SK-N-SH (cell line): Measurements from ENCODE around the gene SH3GL2. TPM values are rescaled to one million over a fixed set of nuclear protein-coding genes. Genes with fewer than 3 reads are reported as not detected.

ENCODE experiments used
- CTCF ChIA-PET: fragments of 300-600, 350-600 bp; formaldehyde crosslinking; extraction: SDS; loops from one replicate; lab custom pipeline; 2021; lab: Yijun Ruan, JAX
- POLR2A ChIA-PET: fragments of 350-600 bp; sonication (Branson Sonifier 250); formaldehyde crosslinking; extraction: SDS; loops from one replicate; lab custom pipeline; 2020; ENCODE audit warnings: antibody characterized with exemption, inconsistent platforms; lab: Yijun Ruan, JAX
- DNase-seq: peaks from one replicate; pipeline ENCODE4 v3.0.0; 2012
- H2AFZ ChIP-seq: fragments of 200-600 bp; sonication (generic); 2 replicates; pipeline ENCODE4 v1.8.1; 2016; ENCODE audit warnings: antibody characterized with exemption, mild to moderate bottlenecking, low read depth
- H3F3A ChIP-seq: fragments of 200-600 bp; sonication (generic); replicated peaks from 2 replicates; pipeline ENCODE3; 2016; ENCODE audit warnings: antibody characterized with exemption, mild to moderate bottlenecking; ENCODE audit not compliant: insufficient read depth
- H3K27ac ChIP-seq, 2 experiments: fragments of 200-500 bp in 1 of 2; fragments of 200-600 bp in 1 of 2; sonication (Bioruptor generic) in 1 of 2; sonication (generic), shearing (Covaris generic) in 1 of 2; 2 replicates each; pipeline versions ENCODE4 v1.5.1 to v1.6.1; 2014 to 2016; ENCODE audit warnings: low read depth in 2 of 2, inconsistent platforms in 1 of 2, low read length in 1 of 2, mild to moderate bottlenecking in 1 of 2, mixed read lengths in 1 of 2
- H3K27me3 ChIP-seq: fragments of 200-600 bp; sonication (generic), shearing (Covaris generic); 2 replicates; pipeline ENCODE4 v1.6.1; 2016; ENCODE audit warnings: mixed run types; ENCODE audit not compliant: insufficient read depth
- H3K36me3 ChIP-seq, 2 experiments: fragments of 200-500 bp in 1 of 2; fragments of 200-600 bp in 1 of 2; sonication (Bioruptor generic) in 1 of 2; sonication (generic) in 1 of 2; replicated peaks in 1 of 2; 2 replicates each; pipeline versions ENCODE3 to v1.5.1; 2014 to 2016; ENCODE audit warnings: low read length in 1 of 2, mild to moderate bottlenecking in 1 of 2; ENCODE audit not compliant: insufficient read depth in 2 of 2, control insufficient read depth in 1 of 2
- H3K4me1 ChIP-seq, 2 experiments: fragments of 200-500 bp in 1 of 2; fragments of 200-600 bp in 1 of 2; sonication (Bioruptor generic) in 1 of 2; sonication (generic), shearing (Covaris generic) in 1 of 2; 2 replicates each; pipeline versions ENCODE4 v1.5.1 to v1.6.1; 2014 to 2016; ENCODE audit warnings: low read depth in 1 of 2, low read length in 1 of 2, mixed run types in 1 of 2; ENCODE audit not compliant: insufficient read depth in 2 of 2, control insufficient read depth in 1 of 2
- H3K4me2 ChIP-seq: fragments of 200-600 bp; sonication (generic), shearing (Covaris generic); 2 replicates; pipeline ENCODE4 v1.6.1; 2017; ENCODE audit warnings: mixed run types
- H3K4me3 ChIP-seq, 2 experiments: fragments of 200-500 bp in 1 of 2; fragments of 200-600 bp in 1 of 2; sonication (Bioruptor generic) in 1 of 2; sonication (generic), shearing (Covaris generic) in 1 of 2; 2 replicates each; pipeline versions ENCODE4 v1.5.1 to v1.8.1; 2014 to 2016; ENCODE audit warnings: low read depth in 2 of 2, inconsistent platforms in 1 of 2, low read length in 1 of 2, mild to moderate bottlenecking in 1 of 2, mixed read lengths in 1 of 2, moderate library complexity in 1 of 2
- H3K79me2 ChIP-seq: fragments of 200-600 bp; sonication (generic); 2 replicates; pipeline ENCODE4 v1.8.1; 2017; ENCODE audit warnings: mild to moderate bottlenecking; ENCODE audit not compliant: insufficient read depth
- H3K9ac ChIP-seq: fragments of 200-600 bp; sonication (generic); 2 replicates; pipeline ENCODE4 v1.6.1; 2017; ENCODE audit warnings: mixed run types
- H3K9me2 ChIP-seq: fragments of 200-600 bp; sonication (generic); 2 replicates; pipeline ENCODE4 v1.6.1; 2017; ENCODE audit warnings: mixed run types
- H3K9me3 ChIP-seq: fragments of 200-600 bp; sonication (generic); 2 replicates; pipeline ENCODE4 v1.6.1; 2017; ENCODE audit warnings: mixed run types, mild to moderate bottlenecking, moderate library complexity
- H4K20me1 ChIP-seq: fragments of 200-600 bp; sonication (generic); 2 replicates; pipeline ENCODE4 v1.6.1; 2017; ENCODE audit warnings: mild to moderate bottlenecking, mixed run types; ENCODE audit not compliant: insufficient read depth
- CHD2 ChIP-seq: fragments of 150-350 bp; IDR thresholded peaks from 2 replicates; pipeline ENCODE4 v1.6.1; 2018; ENCODE audit warnings: low read length; ENCODE audit not compliant: partially characterized antibody
- EP300 ChIP-seq, 2 experiments: IDR thresholded peaks; 2 replicates each; pipeline versions ENCODE4 v1.4.0 to v1.6.1; 2012; ENCODE audit warnings: borderline replicate concordance in 1 of 2, low read depth in 1 of 2, low read length in 1 of 2
- FOSL2 ChIP-seq: IDR thresholded peaks from 2 replicates; pipeline ENCODE4 v1.4.0; 2012; ENCODE audit warnings: low read depth, mild to moderate bottlenecking, moderate library complexity, borderline replicate concordance
- FOXJ3 ChIP-seq: sonication (generic); formaldehyde crosslinking; IDR thresholded peaks from 2 replicates; pipeline ENCODE4 v1.5.1; 2020; ENCODE audit warnings: mild to moderate bottlenecking, missing genetic modification reagents
- FOXM1 ChIP-seq: IDR thresholded peaks from 2 replicates; pipeline ENCODE4 v1.4.0; 2012; ENCODE audit warnings: low read depth, mild to moderate bottlenecking
- JUND ChIP-seq: IDR thresholded peaks from 2 replicates; pipeline ENCODE4 v1.4.0; 2012
- MXI1 ChIP-seq: IDR thresholded peaks from 2 replicates; pipeline ENCODE4 v1.6.1; 2012; ENCODE audit warnings: mild to moderate bottlenecking, low read depth, low read length, improper control_type of control experiment
- NRF1 ChIP-seq: IDR thresholded peaks from 2 replicates; pipeline ENCODE4 v1.6.1; 2012; ENCODE audit warnings: low read depth, mild to moderate bottlenecking, low read length
- POLR2AphosphoS5 ChIP-seq: IDR thresholded peaks from 2 replicates; pipeline ENCODE4 v1.6.1; 2012; ENCODE audit warnings: low read depth, low read length
- RCOR1 ChIP-seq: fragments of 150-350 bp; IDR thresholded peaks from 2 replicates; pipeline ENCODE4 v1.6.1; 2017; ENCODE audit warnings: antibody characterized with exemption, low read length
- RFX5 ChIP-seq: IDR thresholded peaks from 2 replicates; pipeline ENCODE4 v1.6.1; 2012; ENCODE audit warnings: mild to moderate bottlenecking, improper control_type of control experiment, low read length
- TCF12 ChIP-seq: IDR thresholded peaks from 2 replicates; pipeline ENCODE4 v1.4.0; 2012
- YY1 ChIP-seq: IDR thresholded peaks from 2 replicates; pipeline ENCODE4 v1.4.0; 2012; ENCODE audit warnings: low read depth, mild to moderate bottlenecking
- WGBS: methylation state at CpG from one replicate; pipeline ENCODE4 v1.1.6; 2017; ENCODE audit warnings: low lambda C conversion rate; 5-methylcytosine and 5-hydroxymethylcytosine counted together
- polyA plus RNA-seq, 3 experiments: library from polyadenylated mRNA; depleted of rRNA; stranded (reverse); fragments of >200 nt; gene quantifications; 2 replicates each; pipeline ENCODE4 v1.2.3, GENCODE V29; 2012
- TF ChIP-seq, protein P1 (sequence below): IDR thresholded peaks from 2 replicates; pipeline ENCODE4 v1.4.0; 2012; ENCODE audit warnings: low read depth, borderline replicate concordance
- TF ChIP-seq, protein P2 (sequence below): IDR thresholded peaks from 2 replicates; pipeline ENCODE4 v1.6.1; 2012; ENCODE audit warnings: mild to moderate bottlenecking, low read depth, low read length, moderate library complexity
- TF ChIP-seq, protein P3 (sequence below): fragments of 150-350 bp; IDR thresholded peaks from 2 replicates; pipeline ENCODE4 v1.6.1; 2016; ENCODE audit warnings: mild to moderate bottlenecking, low read depth, low read length
- TF ChIP-seq, protein P4 (sequence below): IDR thresholded peaks from 2 replicates; pipeline ENCODE4; 2012
- TF ChIP-seq, protein P5 (sequence below): IDR thresholded peaks from 2 replicates; pipeline ENCODE4 v1.4.0; 2012; ENCODE audit warnings: low read depth, borderline replicate concordance

Gene SH3GL2
- polyA plus RNA-seq, 1 of the 3 experiments (the other 2 are of a cell fraction): 0.05 TPM

- TF ChIP-seq, protein P1, sequence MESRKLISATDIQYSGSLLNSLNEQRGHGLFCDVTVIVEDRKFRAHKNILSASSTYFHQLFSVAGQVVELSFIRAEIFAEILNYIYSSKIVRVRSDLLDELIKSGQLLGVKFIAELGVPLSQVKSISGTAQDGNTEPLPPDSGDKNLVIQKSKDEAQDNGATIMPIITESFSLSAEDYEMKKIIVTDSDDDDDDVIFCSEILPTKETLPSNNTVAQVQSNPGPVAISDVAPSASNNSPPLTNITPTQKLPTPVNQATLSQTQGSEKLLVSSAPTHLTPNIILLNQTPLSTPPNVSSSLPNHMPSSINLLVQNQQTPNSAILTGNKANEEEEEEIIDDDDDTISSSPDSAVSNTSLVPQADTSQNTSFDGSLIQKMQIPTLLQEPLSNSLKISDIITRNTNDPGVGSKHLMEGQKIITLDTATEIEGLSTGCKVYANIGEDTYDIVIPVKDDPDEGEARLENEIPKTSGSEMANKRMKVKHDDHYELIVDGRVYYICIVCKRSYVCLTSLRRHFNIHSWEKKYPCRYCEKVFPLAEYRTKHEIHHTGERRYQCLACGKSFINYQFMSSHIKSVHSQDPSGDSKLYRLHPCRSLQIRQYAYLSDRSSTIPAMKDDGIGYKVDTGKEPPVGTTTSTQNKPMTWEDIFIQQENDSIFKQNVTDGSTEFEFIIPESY: no peak
- TF ChIP-seq, protein P2, sequence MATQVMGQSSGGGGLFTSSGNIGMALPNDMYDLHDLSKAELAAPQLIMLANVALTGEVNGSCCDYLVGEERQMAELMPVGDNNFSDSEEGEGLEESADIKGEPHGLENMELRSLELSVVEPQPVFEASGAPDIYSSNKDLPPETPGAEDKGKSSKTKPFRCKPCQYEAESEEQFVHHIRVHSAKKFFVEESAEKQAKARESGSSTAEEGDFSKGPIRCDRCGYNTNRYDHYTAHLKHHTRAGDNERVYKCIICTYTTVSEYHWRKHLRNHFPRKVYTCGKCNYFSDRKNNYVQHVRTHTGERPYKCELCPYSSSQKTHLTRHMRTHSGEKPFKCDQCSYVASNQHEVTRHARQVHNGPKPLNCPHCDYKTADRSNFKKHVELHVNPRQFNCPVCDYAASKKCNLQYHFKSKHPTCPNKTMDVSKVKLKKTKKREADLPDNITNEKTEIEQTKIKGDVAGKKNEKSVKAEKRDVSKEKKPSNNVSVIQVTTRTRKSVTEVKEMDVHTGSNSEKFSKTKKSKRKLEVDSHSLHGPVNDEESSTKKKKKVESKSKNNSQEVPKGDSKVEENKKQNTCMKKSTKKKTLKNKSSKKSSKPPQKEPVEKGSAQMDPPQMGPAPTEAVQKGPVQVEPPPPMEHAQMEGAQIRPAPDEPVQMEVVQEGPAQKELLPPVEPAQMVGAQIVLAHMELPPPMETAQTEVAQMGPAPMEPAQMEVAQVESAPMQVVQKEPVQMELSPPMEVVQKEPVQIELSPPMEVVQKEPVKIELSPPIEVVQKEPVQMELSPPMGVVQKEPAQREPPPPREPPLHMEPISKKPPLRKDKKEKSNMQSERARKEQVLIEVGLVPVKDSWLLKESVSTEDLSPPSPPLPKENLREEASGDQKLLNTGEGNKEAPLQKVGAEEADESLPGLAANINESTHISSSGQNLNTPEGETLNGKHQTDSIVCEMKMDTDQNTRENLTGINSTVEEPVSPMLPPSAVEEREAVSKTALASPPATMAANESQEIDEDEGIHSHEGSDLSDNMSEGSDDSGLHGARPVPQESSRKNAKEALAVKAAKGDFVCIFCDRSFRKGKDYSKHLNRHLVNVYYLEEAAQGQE: no peak
- TF ChIP-seq, protein P3, sequence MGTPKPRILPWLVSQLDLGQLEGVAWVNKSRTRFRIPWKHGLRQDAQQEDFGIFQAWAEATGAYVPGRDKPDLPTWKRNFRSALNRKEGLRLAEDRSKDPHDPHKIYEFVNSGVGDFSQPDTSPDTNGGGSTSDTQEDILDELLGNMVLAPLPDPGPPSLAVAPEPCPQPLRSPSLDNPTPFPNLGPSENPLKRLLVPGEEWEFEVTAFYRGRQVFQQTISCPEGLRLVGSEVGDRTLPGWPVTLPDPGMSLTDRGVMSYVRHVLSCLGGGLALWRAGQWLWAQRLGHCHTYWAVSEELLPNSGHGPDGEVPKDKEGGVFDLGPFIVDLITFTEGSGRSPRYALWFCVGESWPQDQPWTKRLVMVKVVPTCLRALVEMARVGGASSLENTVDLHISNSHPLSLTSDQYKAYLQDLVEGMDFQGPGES: no peak
- TF ChIP-seq, protein P4, sequence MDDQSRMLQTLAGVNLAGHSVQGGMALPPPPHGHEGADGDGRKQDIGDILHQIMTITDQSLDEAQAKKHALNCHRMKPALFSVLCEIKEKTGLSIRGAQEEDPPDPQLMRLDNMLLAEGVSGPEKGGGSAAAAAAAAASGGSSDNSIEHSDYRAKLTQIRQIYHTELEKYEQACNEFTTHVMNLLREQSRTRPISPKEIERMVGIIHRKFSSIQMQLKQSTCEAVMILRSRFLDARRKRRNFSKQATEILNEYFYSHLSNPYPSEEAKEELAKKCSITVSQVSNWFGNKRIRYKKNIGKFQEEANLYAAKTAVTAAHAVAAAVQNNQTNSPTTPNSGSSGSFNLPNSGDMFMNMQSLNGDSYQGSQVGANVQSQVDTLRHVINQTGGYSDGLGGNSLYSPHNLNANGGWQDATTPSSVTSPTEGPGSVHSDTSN: no peak
Observed at GRCh38 chr9:17555362-17556054, 23.4 kb upstream of the SH3GL2 start (continued).

DNA sequence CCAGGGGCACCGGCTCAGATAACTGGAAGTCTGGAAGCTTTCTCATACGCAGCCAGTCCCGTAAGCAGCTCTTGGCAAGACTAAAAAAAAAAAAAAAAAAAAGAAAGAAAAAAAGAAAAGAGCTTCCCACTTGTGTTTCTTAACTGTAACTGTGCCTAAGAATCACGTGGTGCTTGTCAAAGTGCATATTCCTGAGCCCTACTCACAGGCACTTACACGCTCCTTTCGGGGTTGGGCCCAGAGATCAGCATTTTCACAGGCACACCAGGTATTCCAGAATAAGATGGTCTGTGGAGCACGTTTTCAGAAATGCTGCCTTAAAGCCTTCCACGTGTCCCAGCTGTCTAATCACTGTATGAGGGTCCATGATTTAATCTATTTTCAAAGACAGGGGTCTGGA lies 22.6 kb upstream of the SH3GL2 start:
- TF ChIP-seq FOXM1 (no peak), POLR2AphosphoS5 (no peak), FOSL2 (no peak), TCF12 (no peak), RCOR1 (no peak), RFX5 (no peak), NRF1 (no peak), YY1 (no peak), EP300 (IDR thresholded peaks at IDR 0.05; ENCODE audit: borderline replicate concordance in 1 of 2, low read depth in 1 of 2, low read length in 1 of 2) (no peak), CHD2 (no peak), FOXJ3 (no peak), JUND (no peak), MXI1 (no peak)
- TF ChIP-seq, protein P5, sequence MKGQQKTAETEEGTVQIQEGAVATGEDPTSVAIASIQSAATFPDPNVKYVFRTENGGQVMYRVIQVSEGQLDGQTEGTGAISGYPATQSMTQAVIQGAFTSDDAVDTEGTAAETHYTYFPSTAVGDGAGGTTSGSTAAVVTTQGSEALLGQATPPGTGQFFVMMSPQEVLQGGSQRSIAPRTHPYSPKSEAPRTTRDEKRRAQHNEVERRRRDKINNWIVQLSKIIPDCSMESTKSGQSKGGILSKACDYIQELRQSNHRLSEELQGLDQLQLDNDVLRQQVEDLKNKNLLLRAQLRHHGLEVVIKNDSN: no peak
- H3K9me3 ChIP-seq: no peaks in the 10 kb centered on the region
- no peaks in the 10 kb centered on the region for H3K9me2 ChIP-seq
- no peaks in the 10 kb centered on the region for H3K79me2 ChIP-seq
- no peaks in the 10 kb centered on the region for H4K20me1 ChIP-seq
- 27% methylated on average over 8 of the region's 8 CpGs for WGBS
- no peak overlapping the region for H2AFZ ChIP-seq
- POLR2A ChIA-PET: no interaction called here
- H3K4me2 ChIP-seq: no peak overlapping the region
- H3K27ac ChIP-seq: no peak overlapping the region
- H3K36me3 ChIP-seq: no peaks in the 10 kb centered on the region
- no peaks in the 10 kb centered on the region for H3K27me3 ChIP-seq
- DNase-seq: no peak
- H3K4me1 ChIP-seq: no peaks in the 10 kb centered on the region
- H3K9ac ChIP-seq: no peak overlapping the region
- no peaks in the 10 kb centered on the region for H3F3A ChIP-seq
- CTCF ChIA-PET: interaction anchor here (0.8 kb wide), 1 partner anchor 13 kb away, joined by 3 read pairs; no protein-coding TSS in a partner anchor
- H3K4me3 ChIP-seq: no peak overlapping the region
